HG03159 (cell line): Measurements from ENCODE around the gene ESM1.
"Not testable (repeated sequence)": the region's sequence is repeated elsewhere in the genome, so short reads cannot be mapped to it uniquely, and the experiment has no call there.

Source experiments
- ATAC-seq: cut with Tn5 transposase; IDR thresholded peaks from one replicate; pipeline ENCODE4 v1.9.1; 2021; ENCODE audit warnings: mild to moderate bottlenecking, moderate library complexity; ENCODE audit not compliant: unreplicated experiment

The ESM1 gene, protein sequence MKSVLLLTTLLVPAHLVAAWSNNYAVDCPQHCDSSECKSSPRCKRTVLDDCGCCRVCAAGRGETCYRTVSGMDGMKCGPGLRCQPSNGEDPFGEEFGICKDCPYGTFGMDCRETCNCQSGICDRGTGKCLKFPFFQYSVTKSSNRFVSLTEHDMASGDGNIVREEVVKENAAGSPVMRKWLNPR

DNA sequence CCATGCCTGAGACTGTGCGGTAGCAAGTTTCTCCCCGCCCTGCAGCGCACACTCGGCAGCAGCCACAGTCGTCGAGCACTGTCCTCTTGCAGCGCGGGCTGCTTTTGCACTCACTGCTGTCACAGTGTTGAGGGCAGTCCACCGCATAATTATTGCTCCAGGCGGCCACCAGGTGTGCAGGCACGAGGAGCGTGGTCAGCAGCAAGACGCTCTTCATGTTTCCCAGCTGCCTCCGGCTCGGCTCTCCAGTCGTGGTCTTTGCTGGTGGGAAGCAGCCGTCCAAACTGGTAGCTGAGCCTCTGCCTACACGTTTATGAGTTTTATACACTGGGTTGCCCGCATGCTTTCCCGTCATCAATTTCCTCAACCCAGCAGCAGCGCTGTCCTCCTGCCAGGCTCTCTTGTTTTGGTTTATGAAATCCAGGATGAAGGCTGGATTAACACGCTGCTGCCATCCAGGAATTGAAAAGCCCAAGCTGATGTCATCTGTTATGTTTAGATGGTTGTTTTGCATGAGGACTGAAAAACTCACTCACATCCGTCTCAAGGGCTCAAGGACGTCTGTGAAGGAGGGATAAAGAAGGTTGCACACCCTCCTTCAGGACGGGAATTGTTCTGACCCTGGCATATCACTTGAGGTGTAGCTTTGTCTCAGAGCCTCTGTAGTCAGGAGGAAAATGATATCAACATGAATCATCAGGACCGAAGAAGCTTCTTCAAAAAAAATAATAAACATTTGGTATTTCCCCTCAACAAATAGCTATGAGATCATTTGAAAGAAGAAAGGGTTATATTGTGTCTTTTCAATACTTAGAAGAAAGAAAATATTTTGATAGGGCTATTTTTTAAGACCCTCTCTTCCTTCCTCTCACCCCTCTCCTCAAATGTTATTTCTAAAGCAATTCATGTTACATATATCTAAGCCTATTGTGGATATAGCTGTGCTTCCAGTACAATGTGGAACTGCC, at the start of gene ESM1:
Gene ESM1, minus strand, starts transcription at position 293 of the 968 bp plus-strand sequence. Its CDS starts 76 bp downstream, at position 217.
- ATAC-seq = no peak

DNA sequence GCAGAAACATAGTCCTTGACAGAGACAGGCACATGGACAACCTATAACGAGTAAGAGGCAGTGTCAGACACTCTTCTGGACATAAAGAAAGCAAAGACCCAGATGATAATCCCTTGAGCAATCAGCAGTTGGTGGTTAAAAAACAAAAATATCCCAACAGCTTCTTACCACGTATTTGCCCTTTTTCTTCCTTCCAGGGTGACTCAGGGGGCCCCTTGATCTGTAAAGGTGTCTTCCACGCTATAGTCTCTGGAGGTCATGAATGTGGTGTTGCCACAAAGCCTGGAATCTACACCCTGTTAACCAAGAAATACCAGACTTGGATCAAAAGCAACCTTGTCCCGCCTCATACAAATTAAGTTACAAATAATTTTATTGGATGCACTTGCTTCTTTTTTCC, 48.2 kb upstream of the ESM1 start:
- ATAC-seq = no peak

DNA sequence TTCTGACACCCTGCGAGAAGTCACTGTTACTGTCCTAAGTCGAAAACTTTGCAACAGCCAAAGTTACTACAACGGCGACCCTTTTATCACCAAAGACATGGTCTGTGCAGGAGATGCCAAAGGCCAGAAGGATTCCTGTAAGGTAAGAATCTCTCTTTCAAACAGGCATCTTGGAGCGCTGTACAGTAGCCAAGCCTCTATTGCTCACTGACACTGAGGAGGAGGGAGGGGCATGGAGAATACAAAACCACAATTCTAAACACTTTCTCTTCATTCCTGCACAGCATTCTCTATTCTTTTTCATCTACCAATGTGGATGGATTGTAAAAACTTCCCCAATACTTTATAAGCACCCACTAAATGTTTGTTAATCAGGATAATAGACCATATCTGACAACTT, 46.1 kb upstream of the ESM1 start:
- no peak for ATAC-seq

DNA sequence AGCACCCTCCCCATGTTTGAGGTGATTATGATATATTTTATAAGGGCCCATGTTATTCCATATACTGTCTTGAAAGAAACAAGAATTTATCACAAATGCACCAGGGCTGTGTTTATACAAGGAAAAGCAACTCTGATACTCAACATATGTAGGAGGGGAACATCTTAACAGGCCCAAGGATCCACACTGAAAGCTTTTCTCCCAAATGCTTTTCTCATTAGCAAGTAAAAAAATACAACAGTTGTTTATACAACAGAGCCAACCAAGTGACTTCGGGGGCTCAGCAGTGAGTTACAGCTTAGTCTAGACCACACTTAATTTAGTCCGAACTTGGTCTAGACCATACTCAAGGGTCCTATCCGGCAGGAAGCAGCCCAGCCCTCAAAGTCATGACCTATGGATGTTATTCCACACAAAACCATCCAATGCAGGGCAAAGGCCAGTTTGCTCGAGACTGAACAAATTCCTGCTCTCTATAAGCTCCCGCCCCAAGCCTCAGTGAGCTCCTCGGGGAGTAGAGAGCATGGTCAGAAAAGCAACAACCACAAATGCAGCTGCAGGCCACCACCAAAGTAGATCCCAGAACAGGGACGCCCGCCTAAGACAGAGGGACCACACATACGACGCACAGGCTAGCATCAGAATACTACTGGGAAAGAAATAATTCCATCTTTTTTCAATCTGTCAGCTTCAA, 45.4 kb upstream of the ESM1 start:
- no peak for ATAC-seq

DNA sequence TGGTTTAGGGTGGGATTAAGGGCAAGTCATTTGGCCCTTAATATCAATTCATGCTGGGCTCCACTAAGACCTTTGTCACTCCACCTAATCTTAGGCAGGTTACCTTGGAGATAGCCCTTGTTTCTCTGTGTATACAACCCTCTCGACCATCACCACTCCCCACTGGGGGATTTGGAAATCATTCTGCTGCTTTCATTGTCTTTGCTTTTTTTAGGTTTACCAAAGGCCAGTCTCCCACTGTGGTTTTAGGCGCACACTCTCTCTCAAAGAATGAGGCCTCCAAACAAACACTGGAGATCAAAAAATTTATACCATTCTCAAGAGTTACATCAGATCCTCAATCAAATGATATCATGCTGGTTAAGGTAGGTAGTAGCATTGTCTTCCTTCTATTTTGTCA, 44.8 kb upstream of the ESM1 start:
- no peak for ATAC-seq

DNA sequence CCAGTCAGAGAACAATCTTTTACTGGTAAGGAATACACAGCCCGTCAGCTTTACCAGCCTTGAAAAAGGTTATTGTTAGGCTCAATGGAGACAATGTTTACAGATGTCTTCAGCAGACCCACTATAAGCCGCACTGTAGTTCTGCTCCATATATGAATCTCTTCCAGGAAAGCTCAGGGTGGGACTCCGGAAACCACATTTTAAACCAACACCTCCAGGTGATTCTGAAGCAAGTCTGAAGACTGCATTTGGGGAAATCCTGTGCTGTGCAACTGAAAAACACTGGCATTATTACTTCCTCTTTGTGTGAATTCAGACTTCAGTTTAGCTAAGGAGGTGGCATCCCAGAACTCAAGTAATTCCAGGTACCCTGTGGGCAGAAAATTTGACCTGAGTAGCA, 42.2 kb upstream of the ESM1 start:
- ATAC-seq = no peak

DNA sequence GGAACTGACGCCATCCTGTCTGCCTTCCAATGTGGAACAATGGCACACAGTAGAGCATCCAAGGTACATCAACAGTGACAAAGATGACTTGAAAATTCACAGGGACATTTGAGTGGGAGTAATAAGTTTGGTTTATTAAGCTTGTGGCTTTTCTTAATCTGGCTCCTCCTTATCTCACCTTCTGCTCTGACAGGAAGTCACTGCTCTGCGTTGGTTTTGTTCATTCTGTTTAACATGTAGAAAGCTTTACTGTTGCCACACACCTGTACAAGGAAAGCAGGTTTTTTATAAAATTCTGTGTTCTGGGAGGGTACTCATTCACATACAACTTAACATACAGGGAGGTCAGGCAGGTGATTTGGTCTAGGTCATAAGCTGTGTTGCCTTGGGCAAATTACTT, 37.1 kb upstream of the ESM1 start:
- ATAC-seq = no peak

DNA sequence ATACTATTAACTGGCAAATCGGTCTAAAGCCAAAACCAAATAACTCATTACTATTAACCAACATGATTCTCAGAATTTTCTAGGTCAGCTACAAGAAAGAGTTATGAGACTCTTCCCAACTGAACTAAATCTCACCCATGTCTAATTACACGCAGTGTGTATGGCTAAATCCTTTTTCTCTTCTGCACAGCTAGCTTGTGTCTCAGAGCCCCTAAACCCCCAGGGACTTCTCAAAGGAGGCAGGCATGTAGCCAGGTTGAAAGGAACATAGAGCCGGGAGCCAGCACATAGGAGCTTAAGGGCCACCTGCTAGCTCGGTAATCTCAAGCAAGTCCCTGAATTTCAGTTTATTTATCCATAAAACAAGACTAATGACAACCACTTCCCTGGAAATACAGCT, 36.4 kb upstream of the ESM1 start:
- ATAC-seq = no peak

DNA sequence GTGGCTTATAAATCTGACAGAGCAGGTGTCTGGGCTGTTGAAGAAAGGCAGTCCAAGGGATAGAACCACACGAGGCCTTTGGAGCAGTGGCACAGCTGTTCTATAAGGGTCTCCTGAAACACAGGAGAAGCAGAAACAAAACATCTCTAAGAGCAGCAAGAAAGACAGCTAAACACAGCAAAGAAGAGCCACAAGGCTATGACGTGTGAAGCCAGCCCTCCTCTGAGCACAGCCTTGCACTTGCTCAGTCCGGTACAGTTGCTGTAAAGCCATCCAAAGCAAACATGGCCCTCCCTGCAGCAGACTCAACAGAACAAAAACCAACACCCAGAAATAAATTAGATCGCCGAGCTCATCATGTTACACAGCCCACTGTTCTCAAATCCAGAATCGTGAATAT, 36.0 kb upstream of the ESM1 start:
- no peak for ATAC-seq

DNA sequence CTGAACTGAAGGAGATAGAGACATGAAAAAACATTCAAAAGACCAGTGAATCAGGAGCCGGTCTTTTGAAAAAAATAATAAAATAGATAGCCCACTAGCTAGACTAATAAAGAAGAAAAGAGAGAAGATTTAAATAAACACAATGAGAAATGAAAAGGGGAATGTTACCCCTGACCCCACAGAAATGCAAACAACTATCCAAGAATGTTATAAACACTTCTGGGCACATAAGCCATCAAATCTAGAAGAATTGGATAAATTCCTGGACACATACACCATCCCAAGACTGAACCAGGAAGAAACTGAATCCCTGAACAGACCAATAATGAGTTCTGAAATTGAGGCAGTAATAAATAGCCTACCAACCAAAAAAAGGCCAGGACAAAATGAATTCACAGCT, 24.8 kb upstream of the ESM1 start:
- not testable (repeated sequence) for ATAC-seq

DNA sequence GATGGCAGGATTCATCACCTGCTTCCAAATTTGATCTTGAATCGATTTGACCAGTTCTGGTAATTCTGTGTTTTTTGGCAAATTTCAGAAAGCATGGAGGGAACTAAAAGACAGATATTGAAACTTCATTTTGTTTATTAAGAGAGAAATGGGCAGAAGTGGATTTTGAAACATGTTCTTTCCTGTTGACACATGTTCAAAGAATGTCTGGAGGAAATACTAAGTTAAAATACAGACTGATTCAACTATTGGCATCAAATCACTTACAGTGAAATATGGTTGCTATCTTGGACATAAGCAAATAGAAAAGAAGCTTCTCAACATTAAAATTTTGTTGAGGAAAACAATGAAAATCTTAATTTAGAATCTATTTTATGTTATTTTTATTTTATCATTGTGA, 19.3 kb upstream of the ESM1 start:
- ATAC-seq = no peak

DNA sequence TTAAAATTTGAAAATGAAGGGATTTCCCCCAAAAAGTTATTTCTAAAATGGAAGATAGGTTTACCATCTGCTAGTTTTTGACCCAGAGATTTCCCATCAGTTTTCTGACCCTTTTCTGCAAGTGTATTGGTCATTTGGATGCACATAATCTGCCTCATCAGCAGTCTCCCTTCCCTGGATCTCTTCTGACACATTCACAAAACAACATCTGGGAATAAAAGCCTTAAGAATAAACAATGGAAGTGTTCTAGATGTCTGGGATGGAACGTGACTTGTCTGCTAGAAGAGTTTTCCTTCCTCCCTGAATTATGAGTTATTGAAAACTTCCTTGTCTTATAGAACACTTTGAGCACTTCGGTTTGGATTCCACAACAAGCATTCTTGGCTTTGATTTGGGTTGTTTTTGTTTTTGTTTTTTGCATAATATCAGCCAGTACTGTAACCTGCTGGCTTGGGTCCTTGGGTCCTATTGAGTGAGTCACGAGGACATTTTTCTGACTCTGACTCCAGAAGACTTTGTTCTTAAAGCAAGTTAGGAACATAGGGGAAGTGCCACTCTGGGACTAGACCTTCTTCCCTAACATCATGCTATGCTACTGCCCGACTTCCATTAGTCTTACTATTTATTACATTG, 18.2 kb upstream of the ESM1 start:
- ATAC-seq = no peak

DNA sequence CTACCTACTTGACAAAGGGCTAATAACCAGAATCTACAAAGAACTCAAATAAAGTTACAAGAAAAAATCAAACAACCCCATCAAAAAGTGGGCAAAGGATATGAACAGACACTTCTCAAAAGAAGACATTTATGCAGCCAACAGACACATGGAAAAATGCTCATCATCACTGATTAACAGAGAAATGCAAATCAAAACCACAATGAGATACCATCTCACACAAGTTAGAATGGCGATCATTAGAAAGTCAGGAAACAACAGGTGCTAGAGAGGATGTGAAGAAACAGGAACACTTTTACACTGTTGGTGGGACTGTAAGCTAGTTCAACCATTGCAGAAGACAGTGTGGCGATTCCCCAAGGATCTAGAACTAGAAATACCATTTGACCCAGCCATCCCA, 16.8 kb upstream of the ESM1 start:
- ATAC-seq = not testable (repeated sequence)

DNA sequence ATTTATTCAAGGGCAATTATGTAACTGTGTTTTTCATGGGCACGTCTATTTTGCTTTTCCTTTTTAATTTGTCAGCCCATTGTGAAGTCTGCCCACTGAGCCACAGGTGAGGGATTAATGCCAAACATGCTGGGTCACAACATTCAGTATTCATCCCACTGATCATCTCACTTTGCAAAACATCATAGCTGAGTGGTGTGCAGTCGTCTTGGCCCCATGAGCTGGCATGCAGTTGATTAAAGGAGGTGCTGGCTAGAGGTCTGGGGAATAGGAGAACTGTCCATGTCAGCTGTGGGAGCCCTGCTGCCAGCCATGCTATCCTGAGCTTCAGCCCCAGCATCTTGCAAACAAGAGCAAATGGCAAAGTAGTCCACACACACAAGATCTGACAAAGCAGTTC, 11.7 kb upstream of the ESM1 start:
- ATAC-seq = no peak

DNA sequence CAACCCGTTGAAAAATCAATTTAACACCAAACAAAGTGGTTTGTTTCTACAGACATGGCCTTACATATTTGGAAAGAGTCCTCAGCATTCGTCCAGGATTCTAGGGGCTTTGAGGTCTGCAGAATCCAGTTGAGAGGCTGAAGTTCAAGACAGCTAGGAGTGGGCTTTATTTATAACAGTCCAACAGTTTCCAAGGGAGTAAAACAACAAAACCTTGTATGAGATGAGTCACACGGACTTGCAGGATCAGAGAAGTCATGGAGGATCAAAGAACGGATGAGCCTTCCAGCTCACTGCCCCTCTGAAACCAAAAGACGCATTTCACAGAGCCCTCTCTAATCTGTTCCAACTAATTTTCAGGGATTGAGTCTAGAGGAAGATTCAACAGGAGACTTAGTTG, 11.1 kb upstream of the ESM1 start:
- no peak for ATAC-seq

DNA sequence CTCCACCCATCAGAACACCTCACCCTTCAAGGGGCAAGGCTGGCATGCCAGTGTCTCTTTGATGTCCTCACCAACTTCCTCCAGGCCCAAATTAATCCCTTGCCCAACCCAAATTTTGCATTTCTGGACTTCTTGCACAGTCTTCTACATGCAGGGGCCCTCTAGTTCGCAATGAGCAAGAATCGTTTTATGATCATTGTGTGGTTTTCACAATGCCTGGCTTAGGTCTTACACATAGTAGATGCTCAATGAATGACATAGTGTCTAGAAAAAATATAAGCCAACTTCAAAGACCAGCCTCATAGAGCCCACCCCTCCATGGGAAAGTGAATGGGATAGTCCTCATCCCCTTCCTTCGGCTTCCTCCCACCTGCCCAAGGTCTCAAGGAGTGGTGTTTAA, 9.8 kb upstream of the ESM1 start:
- ATAC-seq = no peak

DNA sequence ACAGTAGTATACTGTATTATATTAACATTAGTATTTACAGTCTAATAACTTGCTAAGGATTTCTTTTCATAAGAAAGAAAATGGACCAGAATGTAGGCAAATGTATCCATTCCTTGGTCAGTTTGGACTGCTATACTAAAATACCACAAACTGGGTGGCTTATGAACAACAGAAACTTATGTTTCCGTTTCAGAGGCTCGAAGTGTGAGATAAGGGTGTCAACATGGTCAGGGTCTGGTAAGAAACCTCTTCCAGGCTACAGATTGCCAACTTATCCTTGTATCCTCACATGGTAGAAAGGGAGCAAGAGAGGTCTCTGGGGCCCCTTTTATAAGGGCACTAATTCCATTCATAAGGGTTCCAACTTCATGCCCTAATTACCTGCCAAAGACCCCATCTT, 9.2 kb upstream of the ESM1 start:
- no peak for ATAC-seq

DNA sequence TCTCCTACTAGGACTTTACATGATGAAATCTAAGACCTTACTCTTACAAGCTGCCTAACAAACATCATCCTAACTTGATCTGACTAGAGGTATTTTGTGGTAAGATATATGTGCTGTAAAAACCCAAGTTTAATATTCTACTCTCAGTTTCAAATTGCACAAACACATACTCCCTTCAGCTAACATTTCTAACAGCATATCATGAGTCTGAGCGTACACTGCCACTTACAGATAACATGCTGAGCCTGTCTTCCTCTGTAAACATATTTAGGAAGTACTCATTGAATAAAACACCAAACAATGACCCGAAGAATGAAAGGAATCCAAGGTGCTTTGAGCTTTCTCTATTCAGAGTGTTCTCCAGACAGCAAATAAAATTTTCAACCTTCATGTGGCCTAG, 7.9 kb upstream of the ESM1 start:
- ATAC-seq = no peak

DNA sequence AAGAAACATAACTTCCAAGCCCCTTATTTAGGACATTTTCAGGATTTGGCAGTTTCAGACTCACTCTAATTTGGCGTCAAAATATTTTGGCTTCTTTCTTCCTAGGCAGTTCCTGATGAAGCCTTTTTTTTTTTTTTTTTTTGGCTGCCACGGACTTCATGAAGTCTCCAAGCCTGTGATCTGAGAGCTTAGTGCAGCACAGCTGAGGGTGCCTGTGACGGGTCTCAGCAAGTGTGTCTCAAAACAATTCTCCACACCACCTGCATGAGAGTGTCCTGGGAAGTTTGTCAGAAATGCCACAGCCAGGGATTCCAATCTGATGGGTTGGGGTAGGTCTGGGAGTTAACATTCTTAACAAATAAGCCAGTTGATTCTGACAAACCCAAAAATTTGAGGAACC, 6.0 kb upstream of the ESM1 start:
- no peak for ATAC-seq

DNA sequence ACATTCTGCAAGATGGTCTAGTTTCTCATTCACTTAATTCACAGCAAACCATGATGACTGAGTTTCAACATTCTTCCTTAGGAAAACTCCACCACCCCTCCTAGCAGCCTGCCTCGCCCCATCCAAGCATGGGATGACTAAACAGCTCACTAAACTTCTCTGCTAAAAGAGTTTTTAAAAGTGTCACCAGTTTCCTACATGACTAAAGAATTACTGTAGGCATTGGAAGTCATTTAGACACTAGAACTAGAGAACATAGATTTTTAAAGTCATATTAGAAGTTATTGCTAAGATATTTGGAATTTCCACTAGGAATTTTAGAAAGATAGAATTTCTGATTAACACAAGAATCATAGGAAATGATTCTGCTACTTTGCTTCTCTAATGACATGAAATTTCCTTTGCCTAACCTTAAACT, 5.5 kb upstream of the ESM1 start:
- no peak for ATAC-seq

DNA sequence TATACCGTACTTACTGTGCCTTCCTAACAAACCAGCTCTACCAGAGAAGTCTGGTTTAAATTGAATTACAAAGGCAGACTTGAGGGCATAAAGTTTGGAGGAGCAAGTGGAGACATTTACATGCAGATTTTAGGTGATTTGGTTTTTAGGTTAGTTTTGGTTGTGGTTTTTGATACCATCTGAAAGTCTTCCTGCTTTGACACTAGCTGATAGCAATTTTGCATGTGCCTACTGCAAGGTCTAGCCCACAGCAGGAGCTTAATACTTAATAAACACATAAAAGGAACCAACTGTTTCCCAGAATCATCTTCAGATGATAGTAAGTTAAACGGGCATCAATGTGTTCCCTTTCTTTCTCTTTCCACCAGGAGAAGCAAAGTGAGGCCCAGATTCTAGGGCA, 3.4 kb upstream of the ESM1 start:
- no peak for ATAC-seq
